Activated naive CD4-positive, alpha-beta T cell treated with anti-CD3 and anti-CD28 coated beads for 36 hours (primary cell): ENCODE data around the gene SRC. TPM values are rescaled to one million over a fixed set of nuclear protein-coding genes. Genes with fewer than 3 reads are reported as not detected.

Experiments used
- CTCF ChIA-PET: fragments of 350-600 bp; sonication (Branson Sonifier 250); formaldehyde crosslinking; loops from one replicate; lab custom pipeline; 2021; ENCODE audit warnings: antibody characterized with exemption; lab: Charles Lee
- DNase-seq: peaks from one replicate; pipeline ENCODE4 v3.0.0-alpha.2; 2020
- H3K27ac Mint-ChIP-seq: one replicate; pipeline ENCODE4 v1.8.0; 2021; ENCODE audit warnings: mild to moderate bottlenecking, mixed read lengths
- H3K27me3 Mint-ChIP-seq: one replicate; pipeline ENCODE4 v1.8.0; 2021; ENCODE audit warnings: low read depth, mixed read lengths
- H3K36me3 Mint-ChIP-seq: one replicate; pipeline ENCODE4 v1.8.0; 2021; ENCODE audit warnings: low read depth, mixed read lengths
- H3K4me1 Mint-ChIP-seq: one replicate; pipeline ENCODE4 v1.8.0; 2021; ENCODE audit warnings: low read depth, mixed read lengths
- H3K4me3 Mint-ChIP-seq: one replicate; pipeline ENCODE4 v1.8.0; 2021; ENCODE audit warnings: mild to moderate bottlenecking, moderate library complexity, mixed read lengths
- H3K9me3 Mint-ChIP-seq: one replicate; pipeline ENCODE4 v1.8.0; 2021; ENCODE audit warnings: mixed read lengths
- intact Hi-C: fragments of 100-400 bp; cut with micrococcal nuclease; formaldehyde crosslinking; loops from one replicate; pipeline ENCODE4 v1.15.1; 2023
- total RNA-seq, 2 experiments: library from RNA; stranded (reverse); gene quantifications; one replicate each; pipeline ENCODE4 v1.2.3, GENCODE V29; 2021

Gene SRC
- total RNA-seq, 2 experiments from 2014 or later = 2.0 to 2.8 TPM

- Mint-ChIP-seq H3K36me3 (no peaks in the 10 kb centered on the region), H3K4me1 (no peaks in the 10 kb centered on the region)
- CTCF ChIA-PET = no interaction called here
These were observed 90.7 kb downstream of the SRC start for GRCh38 chr20:37436527-37437186.

DNA sequence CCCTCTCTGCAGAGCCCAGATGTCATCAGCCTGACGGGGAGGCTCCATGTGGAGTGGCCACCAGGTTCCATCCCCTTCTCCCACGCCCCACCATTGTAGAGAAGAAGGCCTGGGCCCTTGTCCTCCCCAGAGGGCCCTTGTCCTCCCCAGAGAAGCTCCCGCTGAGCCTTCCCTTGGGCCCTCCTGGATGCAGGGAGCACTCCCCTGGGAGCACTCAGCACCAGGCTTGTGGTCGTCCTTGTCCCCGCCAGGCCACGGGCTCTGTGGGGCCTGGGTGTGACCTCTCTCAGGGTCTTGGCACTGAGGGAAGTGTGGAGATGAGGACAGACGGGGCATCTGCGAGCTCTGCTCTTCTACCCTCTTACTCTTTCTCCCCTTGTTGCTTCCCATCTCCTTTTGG is 91.7 kb downstream of the SRC start:
- H3K27me3 Mint-ChIP-seq = no peaks in the 10 kb centered on the region
- no peaks in the 10 kb centered on the region for H3K36me3 Mint-ChIP-seq
- no peaks in the 10 kb centered on the region for H3K9me3 Mint-ChIP-seq
- intact Hi-C loops = no loop called here
- CTCF ChIA-PET = no interaction called here
- H3K4me3 Mint-ChIP-seq = no peak overlapping the region
- H3K27ac Mint-ChIP-seq = no peak overlapping the region
- H3K4me1 Mint-ChIP-seq = no peaks in the 10 kb centered on the region
- no peak for DNase-seq

More at GRCh38 chr20:37436527-37437186, 90.7 kb downstream of the SRC start:
- intact Hi-C loops = no loop called here
- no peaks in the 10 kb centered on the region for H3K9me3 Mint-ChIP-seq
- no peak for DNase-seq
- no peaks in the 10 kb centered on the region for H3K27me3 Mint-ChIP-seq
- H3K27ac Mint-ChIP-seq = no peak overlapping the region
- no peak overlapping the region for H3K4me3 Mint-ChIP-seq

- no peaks in the 10 kb centered on the region for H3K4me1 Mint-ChIP-seq
- no peaks in the 10 kb centered on the region for H3K9me3 Mint-ChIP-seq
- DNase-seq = no peak
- H3K4me3 Mint-ChIP-seq = no peak overlapping the region
- no peaks in the 10 kb centered on the region for H3K27me3 Mint-ChIP-seq
- no peaks in the 10 kb centered on the region for H3K36me3 Mint-ChIP-seq
- no peak overlapping the region for H3K27ac Mint-ChIP-seq
- intact Hi-C loops = no loop called here
- CTCF ChIA-PET = no interaction called here
These were observed 92.7 kb downstream of the SRC start for GRCh38 chr20:37438464-37439222.

- DNase-seq = no peak
- intact Hi-C loops = no loop called here
- Mint-ChIP-seq H3K36me3 (no peaks in the 10 kb centered on the region), H3K27me3 (no peaks in the 10 kb centered on the region), H3K4me3 (no peak overlapping the region), H3K4me1 (no peaks in the 10 kb centered on the region), H3K27ac (no peak overlapping the region), H3K9me3 (no peaks in the 10 kb centered on the region)
- CTCF ChIA-PET = no interaction called here
These were observed 93.4 kb downstream of the SRC start for GRCh38 chr20:37439223-37439933.

DNA sequence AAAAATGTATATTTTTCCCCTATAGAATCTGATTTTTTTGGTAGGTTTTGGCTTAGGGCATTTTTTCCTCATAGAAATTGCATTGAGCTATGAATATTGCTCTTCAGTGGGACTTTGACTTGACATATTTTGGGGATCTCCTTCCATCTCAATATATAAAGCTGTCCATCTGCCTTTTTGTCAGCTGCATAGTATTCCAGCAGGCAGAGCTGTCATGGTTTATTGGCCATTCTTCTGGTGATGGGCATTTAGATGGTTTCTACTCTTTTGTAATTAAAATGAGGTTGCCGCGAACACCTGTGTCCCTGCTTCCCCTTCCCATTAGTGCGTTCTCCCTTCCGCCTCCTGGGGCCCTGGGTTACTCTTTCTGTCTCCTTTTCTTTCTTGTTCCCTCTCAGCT is 95.1 kb downstream of the SRC start:
- Mint-ChIP-seq H3K36me3 (no peaks in the 10 kb centered on the region), H3K4me1 (no peaks in the 10 kb centered on the region), H3K4me3 (no peak overlapping the region), H3K27me3 (no peaks in the 10 kb centered on the region), H3K27ac (no peak overlapping the region), H3K9me3 (no peaks in the 10 kb centered on the region)
- DNase-seq = no peak
- intact Hi-C loops = no loop called here
- CTCF ChIA-PET = no interaction called here

- H3K27me3 Mint-ChIP-seq = no peaks in the 10 kb centered on the region
- H3K4me1 Mint-ChIP-seq = no peaks in the 10 kb centered on the region
- no peaks in the 10 kb centered on the region for H3K36me3 Mint-ChIP-seq
- H3K4me3 Mint-ChIP-seq = no peak overlapping the region
- no peaks in the 10 kb centered on the region for H3K9me3 Mint-ChIP-seq
- CTCF ChIA-PET = no interaction called here
- H3K27ac Mint-ChIP-seq = no peak overlapping the region
- intact Hi-C loops = no loop called here
- no peak for DNase-seq
These were observed 96.6 kb downstream of the SRC start for GRCh38 chr20:37442547-37442946.

DNA sequence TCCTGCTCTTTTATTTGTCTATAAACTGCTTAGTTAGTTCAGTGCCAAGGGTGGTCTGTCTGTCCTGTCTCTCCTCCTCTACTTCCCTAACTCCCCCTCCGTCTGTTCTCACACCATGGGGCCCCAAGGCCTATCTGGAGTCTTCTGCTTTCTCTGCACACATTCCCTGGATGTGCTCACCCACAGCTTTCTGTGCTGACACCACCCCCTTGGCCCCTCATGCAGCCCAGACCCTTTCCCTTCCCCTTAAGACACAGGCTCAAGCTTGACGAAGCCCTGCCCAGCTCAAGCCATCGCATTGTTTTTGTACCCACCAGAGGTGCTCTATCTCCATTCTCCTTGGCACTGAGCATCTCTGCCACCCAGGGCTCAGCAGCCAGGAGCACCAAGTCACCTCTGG is 97.0 kb downstream of the SRC start:
- CTCF ChIA-PET = no interaction called here

DNA sequence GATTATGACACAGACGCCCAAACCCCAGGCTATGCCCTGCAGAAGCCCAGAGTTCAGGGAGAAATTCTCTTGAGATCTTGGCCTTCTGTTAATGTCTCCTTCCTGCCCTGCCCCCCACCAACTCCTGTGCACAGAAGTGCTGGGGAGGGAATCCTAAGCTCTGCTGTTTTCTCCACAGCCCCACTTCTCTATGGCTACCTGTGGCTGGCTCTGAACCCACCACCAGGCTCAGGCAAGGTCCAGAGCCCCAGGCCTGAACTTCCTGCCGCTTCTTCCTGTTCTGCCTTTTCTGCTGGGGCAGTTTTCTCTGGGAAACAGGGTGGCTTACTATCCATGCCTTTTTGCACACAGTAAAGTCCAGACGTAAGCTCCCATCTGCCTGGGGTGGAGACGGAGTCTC is 97.7 kb downstream of the SRC start:
- no peaks in the 10 kb centered on the region for H3K9me3 Mint-ChIP-seq
- no peak for DNase-seq
- H3K27me3 Mint-ChIP-seq = no peaks in the 10 kb centered on the region
- H3K4me3 Mint-ChIP-seq = no peak overlapping the region
- H3K36me3 Mint-ChIP-seq = no peaks in the 10 kb centered on the region
- intact Hi-C loops = no loop called here
- H3K4me1 Mint-ChIP-seq = no peaks in the 10 kb centered on the region
- no peak overlapping the region for H3K27ac Mint-ChIP-seq
- CTCF ChIA-PET = no interaction called here

More for the DNA sequence above, 97.0 kb downstream of the SRC start:
- Mint-ChIP-seq H3K4me3 (no peak overlapping the region), H3K9me3 (no peaks in the 10 kb centered on the region), H3K27ac (no peak overlapping the region), H3K4me1 (no peaks in the 10 kb centered on the region), H3K36me3 (no peaks in the 10 kb centered on the region), H3K27me3 (no peaks in the 10 kb centered on the region)
- DNase-seq = no peak
- intact Hi-C loops = no loop called here

DNA sequence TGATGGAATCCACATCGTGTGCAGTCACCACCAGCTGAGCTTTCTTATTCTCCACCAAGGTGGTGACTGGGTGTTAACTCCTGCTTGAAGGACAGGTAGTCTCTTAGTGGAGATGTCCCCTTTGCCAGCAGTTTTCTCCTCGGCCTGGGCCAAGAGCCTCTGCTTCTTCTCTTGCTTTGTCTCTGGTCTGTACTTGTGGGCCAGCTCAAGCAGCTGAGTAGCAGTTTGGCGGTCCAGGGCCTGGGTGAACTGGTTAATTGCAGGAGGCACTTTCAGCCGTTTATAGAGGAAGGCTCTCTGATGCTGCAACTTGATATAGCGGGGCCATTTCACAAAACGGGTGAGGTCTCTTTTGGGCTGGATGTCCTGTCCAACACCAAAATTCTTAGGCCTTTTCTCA is 99.1 kb downstream of the SRC start:
- no peaks in the 10 kb centered on the region for H3K27me3 Mint-ChIP-seq
- no peak overlapping the region for H3K27ac Mint-ChIP-seq
- CTCF ChIA-PET = no interaction called here
- no peak for DNase-seq
- intact Hi-C loops = no loop called here
- no peaks in the 10 kb centered on the region for H3K36me3 Mint-ChIP-seq
- no peak overlapping the region for H3K4me3 Mint-ChIP-seq
- no peaks in the 10 kb centered on the region for H3K9me3 Mint-ChIP-seq
- no peaks in the 10 kb centered on the region for H3K4me1 Mint-ChIP-seq

DNA sequence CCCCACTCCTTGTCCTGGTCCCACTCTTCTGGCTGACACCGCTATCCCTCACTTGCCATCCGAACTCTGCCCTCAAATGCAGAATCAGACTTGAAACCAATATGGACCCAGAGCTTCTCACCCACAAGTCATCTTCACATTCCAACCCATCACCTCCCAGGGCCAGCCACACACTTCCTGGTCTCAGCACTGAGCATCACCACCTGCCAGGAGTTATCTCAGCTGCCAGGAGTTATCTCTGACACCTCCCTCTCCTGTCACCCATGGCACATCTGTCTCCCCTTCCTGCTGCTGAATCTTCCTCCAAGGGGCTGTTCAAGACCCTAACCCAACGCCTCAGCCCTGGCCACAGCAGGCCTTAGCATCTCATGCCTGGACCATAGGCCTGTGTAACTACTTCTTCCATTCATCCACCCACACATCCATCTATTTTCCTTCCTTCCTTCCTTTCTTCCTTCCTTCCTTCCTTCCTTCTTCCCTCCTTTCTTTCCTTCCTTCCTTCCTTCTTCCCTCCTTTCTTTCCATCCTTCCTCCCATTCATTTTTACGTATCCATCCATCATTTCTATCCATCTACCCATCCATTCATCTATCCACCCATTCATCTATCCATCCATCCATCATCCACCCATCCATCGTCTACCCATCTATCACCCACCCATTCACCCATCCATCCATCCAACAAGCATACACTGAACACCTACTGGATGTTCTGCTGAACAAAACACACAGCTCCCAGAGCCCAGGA is 100.5 kb downstream of the SRC start:
- no peaks in the 10 kb centered on the region for H3K27me3 Mint-ChIP-seq
- H3K4me1 Mint-ChIP-seq = no peaks in the 10 kb centered on the region
- CTCF ChIA-PET = no interaction called here
- intact Hi-C loops = no loop called here
- DNase-seq = no peak
- no peak overlapping the region for H3K4me3 Mint-ChIP-seq
- H3K27ac Mint-ChIP-seq = no peak overlapping the region
- no peaks in the 10 kb centered on the region for H3K36me3 Mint-ChIP-seq
- no peaks in the 10 kb centered on the region for H3K9me3 Mint-ChIP-seq

DNA sequence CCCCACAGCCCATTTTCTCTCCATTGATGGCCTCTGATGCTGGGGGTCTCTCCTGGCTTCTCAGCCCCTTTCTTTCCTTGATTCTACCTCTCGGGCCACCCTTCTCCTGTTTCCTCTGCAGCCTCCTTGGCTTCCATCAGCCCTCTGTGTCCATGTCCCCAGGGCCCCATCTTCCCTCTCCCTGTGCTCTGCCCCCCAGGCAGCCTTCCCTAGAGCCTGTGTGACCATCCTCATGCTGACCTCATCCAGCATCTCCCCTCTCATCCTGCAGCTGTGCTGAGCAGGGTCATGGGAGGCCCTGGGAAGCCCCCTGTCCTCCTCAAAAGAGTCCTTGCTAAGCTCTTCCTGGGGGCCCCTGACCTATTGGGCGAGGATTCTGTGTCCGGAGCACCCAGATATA is 101.7 kb downstream of the SRC start:
- intact Hi-C loops = no loop called here
- no peak for DNase-seq
- CTCF ChIA-PET = no interaction called here
- Mint-ChIP-seq H3K4me3 (no peak overlapping the region), H3K27me3 (no peaks in the 10 kb centered on the region), H3K36me3 (no peaks in the 10 kb centered on the region), H3K9me3 (no peaks in the 10 kb centered on the region), H3K4me1 (no peaks in the 10 kb centered on the region), H3K27ac (no peak overlapping the region)

- intact Hi-C loops = no loop called here
- Mint-ChIP-seq H3K27ac (no peak overlapping the region), H3K9me3 (peaks cover 6% of the 10 kb centered on the region), H3K36me3 (no peaks in the 10 kb centered on the region), H3K4me3 (no peak overlapping the region), H3K27me3 (no peaks in the 10 kb centered on the region), H3K4me1 (no peaks in the 10 kb centered on the region)
- no peak for DNase-seq
- CTCF ChIA-PET = no interaction called here
These were observed 103.3 kb downstream of the SRC start for GRCh38 chr20:37449276-37449675.
